BE2C (cell line): ENCODE data around the gene DPEP2NB.

Experiments
- DNase-seq: peaks from one replicate; pipeline ENCODE4 v3.0.0-alpha.2; 2020
- H3K27me3 ChIP-seq: fragments of 250-450 bp; sonication (Bioruptor Pico); 2 replicates; pipeline ENCODE4 v1.5.1; 2020; ENCODE audit warnings: mild to moderate bottlenecking
- H3K36me3 ChIP-seq: fragments of 250-450 bp; sonication (Bioruptor Pico); 2 replicates; pipeline ENCODE4 v1.5.1; 2020; ENCODE audit warnings: mild to moderate bottlenecking
- H3K4me1 ChIP-seq: fragments of 250-450 bp; sonication (Bioruptor Pico); 2 replicates; pipeline ENCODE4 v1.5.1; 2020
- H3K4me3 ChIP-seq: 2 replicates; pipeline ENCODE4 v1.5.1; 2011; ENCODE audit warnings: low read depth, low read length
- H3K9me3 ChIP-seq: fragments of 250-450 bp; sonication (Bioruptor Pico); 2 replicates; pipeline ENCODE4 v1.5.1; 2020
- TF ChIP-seq, protein P1 (sequence below): IDR thresholded peaks from 2 replicates; pipeline ENCODE4 v1.5.1; 2012; ENCODE audit warnings: mild to moderate bottlenecking, low read depth, low read length

The DPEP2NB gene

DNA sequence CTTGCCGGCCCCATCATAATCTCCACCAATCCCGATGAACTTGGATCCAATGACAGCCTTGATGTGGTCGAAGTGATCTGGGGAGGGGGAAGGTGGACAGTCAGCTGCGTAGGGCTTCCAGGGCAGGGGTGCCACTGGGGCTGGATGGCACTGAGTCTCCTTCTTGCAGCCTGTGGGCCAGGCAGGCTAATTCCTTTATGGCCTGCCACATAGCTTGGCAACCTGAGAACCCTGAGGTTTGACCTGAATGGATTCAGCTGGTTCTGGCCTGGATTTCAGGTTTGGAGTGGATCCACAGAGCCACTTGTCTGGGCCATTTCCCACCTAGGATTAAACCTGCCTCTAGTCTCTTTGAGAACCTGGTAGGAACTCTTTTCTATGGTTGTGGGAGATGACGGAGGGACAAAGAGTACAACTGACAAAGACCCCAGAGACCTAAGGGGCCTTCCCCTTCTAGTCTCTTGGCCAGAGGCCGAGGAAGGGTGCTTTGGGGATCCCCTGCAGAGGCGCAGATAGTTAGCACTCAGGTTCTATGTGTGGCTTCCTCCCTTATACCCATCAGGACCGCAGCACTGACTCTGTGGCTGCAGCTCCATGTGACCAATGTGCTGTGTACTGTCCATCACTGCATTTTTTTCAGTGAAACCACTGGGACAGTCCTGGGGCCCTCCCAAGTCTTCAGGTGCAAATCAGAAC lies 26.2 kb downstream of the DPEP2NB start:
- Histone ChIP-seq H3K4me1 (no peaks in the 10 kb centered on the region), H3K27me3 (no peaks in the 10 kb centered on the region), H3K9me3 (no peaks in the 10 kb centered on the region), H3K4me3 (no peak overlapping the region), H3K36me3 (no peaks in the 10 kb centered on the region)
- TF ChIP-seq, protein P1, sequence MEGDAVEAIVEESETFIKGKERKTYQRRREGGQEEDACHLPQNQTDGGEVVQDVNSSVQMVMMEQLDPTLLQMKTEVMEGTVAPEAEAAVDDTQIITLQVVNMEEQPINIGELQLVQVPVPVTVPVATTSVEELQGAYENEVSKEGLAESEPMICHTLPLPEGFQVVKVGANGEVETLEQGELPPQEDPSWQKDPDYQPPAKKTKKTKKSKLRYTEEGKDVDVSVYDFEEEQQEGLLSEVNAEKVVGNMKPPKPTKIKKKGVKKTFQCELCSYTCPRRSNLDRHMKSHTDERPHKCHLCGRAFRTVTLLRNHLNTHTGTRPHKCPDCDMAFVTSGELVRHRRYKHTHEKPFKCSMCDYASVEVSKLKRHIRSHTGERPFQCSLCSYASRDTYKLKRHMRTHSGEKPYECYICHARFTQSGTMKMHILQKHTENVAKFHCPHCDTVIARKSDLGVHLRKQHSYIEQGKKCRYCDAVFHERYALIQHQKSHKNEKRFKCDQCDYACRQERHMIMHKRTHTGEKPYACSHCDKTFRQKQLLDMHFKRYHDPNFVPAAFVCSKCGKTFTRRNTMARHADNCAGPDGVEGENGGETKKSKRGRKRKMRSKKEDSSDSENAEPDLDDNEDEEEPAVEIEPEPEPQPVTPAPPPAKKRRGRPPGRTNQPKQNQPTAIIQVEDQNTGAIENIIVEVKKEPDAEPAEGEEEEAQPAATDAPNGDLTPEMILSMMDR: no peak
- DNase-seq: no peak

DNA sequence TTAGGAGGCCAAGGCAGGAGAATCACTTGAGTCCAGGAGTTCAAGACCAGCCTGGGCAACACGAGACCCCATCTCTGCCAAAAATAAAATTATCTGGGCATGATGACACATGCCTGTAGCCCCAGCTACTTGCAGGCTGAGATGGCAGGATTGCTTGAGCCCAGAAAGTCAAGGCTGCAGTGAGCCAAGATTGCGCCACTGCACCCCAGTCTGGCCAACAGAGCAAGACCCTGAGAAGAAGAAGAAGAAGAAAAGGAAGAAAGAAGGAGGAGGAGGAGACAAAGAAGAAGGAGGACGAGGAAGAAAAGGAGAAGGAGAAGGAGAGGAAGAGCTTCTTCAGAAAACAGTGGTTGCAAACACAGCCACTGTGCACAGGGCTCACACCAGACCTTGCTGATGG lies 27.0 kb downstream of the DPEP2NB start:
- TF ChIP-seq, protein P1: no peak
- Histone ChIP-seq H3K4me1 (no peaks in the 10 kb centered on the region), H3K4me3 (no peak overlapping the region), H3K27me3 (no peaks in the 10 kb centered on the region), H3K36me3 (no peaks in the 10 kb centered on the region), H3K9me3 (no peaks in the 10 kb centered on the region)
- no peak for DNase-seq

DNA sequence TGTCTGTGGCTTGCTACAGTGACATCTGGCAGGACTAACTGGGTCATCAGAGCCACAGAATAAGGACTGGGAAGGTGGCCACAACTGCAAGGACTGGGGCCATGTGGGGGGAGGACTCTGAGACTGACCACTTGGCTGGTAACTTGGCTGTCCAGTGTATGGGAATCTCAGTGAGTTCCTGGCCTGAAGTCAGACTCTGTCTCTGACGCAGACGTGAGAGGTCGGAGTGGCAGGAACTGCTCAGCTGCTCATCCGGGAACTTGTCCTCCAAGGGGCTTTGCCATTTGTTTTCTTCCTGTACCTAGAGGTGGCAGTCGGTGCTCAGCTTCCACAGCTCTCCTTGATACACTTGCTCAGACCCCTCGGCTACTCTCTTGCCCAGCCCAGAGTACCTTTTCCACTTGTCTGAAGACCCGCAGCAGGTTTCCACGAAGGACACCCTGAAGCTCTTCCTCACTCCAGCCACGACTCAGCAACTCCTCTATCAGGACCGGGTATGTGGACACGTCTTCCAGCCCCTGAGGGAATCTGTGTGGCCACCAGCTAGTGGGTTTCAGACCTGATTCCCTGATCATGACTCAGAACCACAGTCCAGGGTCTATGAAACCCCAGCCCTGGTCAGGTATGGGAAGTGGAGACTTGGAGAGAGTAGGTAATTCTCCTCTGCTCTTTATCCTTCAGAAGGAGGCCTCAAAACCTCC lies 28.1 kb downstream of the DPEP2NB start:
- H3K4me1 ChIP-seq: no peaks in the 10 kb centered on the region
- DNase-seq: no peak
- H3K9me3 ChIP-seq: no peaks in the 10 kb centered on the region
- H3K27me3 ChIP-seq: no peaks in the 10 kb centered on the region
- TF ChIP-seq, protein P1: no peak
- no peaks in the 10 kb centered on the region for H3K36me3 ChIP-seq
- no peak overlapping the region for H3K4me3 ChIP-seq

DNA sequence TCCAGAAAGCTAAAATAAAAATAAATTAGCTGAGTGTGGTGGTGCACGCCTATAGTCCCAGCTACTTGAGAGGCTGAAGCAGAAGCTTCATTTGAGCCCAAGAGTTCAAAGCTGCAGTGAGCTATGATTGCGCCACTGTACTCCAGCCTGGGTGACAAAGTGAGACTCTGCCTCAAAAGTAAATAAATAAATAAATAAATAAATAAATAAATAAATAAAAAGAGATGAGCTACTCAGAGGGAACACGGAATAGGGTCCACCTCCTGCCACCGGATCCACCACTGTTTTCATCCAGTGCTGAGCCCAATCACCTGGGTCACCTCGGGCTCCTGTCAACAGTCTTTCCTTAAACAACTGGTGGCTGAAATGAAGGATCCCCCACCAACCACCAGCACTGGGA lies 28.8 kb downstream of the DPEP2NB start:
- Histone ChIP-seq H3K4me1 (no peaks in the 10 kb centered on the region), H3K27me3 (no peaks in the 10 kb centered on the region), H3K9me3 (no peaks in the 10 kb centered on the region), H3K36me3 (no peaks in the 10 kb centered on the region), H3K4me3 (no peak overlapping the region)
- no peak for DNase-seq
- TF ChIP-seq, protein P1: no peak

DNA sequence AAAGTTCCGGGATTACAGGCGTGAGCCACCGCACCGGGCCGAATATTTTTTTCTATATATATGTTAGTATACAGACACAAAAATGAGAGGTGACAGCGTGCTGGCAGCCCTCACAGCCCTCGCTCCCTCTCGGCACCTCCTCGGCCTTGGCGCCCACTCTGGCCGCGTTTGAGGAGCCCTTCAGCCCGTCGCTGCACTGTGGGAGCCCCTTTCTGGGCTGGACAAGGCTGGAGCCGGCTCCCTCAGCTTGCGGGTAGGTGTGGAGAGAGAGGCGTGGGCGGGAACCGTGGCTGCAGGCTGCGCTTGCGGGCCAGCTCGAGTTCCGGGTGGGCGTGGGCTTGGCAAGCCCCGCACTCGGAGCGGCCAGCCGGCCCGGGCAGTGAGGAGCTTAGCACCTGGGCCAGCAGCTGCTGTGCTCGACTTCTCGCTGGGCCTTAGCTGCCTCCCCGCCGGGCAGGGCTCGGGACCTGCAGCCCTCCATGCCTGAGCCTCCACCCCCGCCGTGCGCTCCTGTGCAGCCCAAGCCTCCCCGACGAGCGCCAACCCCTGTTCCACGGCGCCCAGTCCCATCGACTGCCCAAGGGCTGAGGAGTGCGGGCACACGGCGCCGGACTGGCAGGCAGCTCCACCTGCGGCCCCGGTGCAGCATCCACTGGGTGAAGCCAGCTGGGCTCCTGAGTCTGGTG lies 33.6 kb downstream of the DPEP2NB start:
- Histone ChIP-seq H3K9me3 (no peaks in the 10 kb centered on the region), H3K4me1 (no peaks in the 10 kb centered on the region), H3K27me3 (no peaks in the 10 kb centered on the region), H3K36me3 (no peaks in the 10 kb centered on the region), H3K4me3 (no peak overlapping the region)
- TF ChIP-seq, protein P1: no peak
- DNase-seq: no peak
